ENCODE results near the gene ANKFY1. TPM values are rescaled to one million over a fixed set of nuclear protein-coding genes. Genes with fewer than 3 reads are reported as not detected.
A peak's percentile ranks its signal among the peaks of the same experiment; 100 is the strongest.

Gene ANKFY1
- total RNA-seq, 1 donor from 2014 or later = 72.6 TPM

GRCh38 chr17:4276514-4276913 lies 12.7 kb upstream of the ANKFY1 start:
- no peak overlapping the region for H3K4me3 Mint-ChIP-seq
- TF ChIP-seq CTCF (conservative IDR thresholded peaks at IDR 0.05) = no peak
- no peaks in the 10 kb centered on the region for H3K27me3 Mint-ChIP-seq
- peak overlapping the region; percentile 60 for H3K27ac Mint-ChIP-seq
- H3K4me1 Mint-ChIP-seq (ENCODE audit: unreplicated experiment) = no peaks in the 10 kb centered on the region
- H3K9me3 Mint-ChIP-seq = no peaks in the 10 kb centered on the region
- peaks cover 21% of the 10 kb centered on the region for H3K36me3 Mint-ChIP-seq
- DNase-seq (ENCODE audit: extremely low spot score, unreplicated experiment) = no peak

GRCh38 chr17:4272972-4273368 lies 9.2 kb upstream of the ANKFY1 start:
- no peak for TF ChIP-seq CTCF (conservative IDR thresholded peaks at IDR 0.05)
- no peak overlapping the region for H3K4me3 Mint-ChIP-seq
- no peaks in the 10 kb centered on the region for H3K9me3 Mint-ChIP-seq
- H3K27ac Mint-ChIP-seq = peak overlapping the region; percentile 9
- H3K27me3 Mint-ChIP-seq = no peaks in the 10 kb centered on the region
- no peak for DNase-seq (ENCODE audit: extremely low spot score, unreplicated experiment)
- H3K4me1 Mint-ChIP-seq (ENCODE audit: unreplicated experiment) = no peaks in the 10 kb centered on the region
- peaks cover 32% of the 10 kb centered on the region for H3K36me3 Mint-ChIP-seq

GRCh38 chr17:4272213-4272971 lies 8.6 kb upstream of the ANKFY1 start:
- Mint-ChIP-seq H3K9me3 (no peaks in the 10 kb centered on the region), H3K4me1 (ENCODE audit: unreplicated experiment) (no peaks in the 10 kb centered on the region), H3K27ac (peak overlapping the region; percentile 9), H3K36me3 (peaks cover 32% of the 10 kb centered on the region), H3K27me3 (no peaks in the 10 kb centered on the region), H3K4me3 (no peak overlapping the region)
- no peak for DNase-seq (ENCODE audit: extremely low spot score, unreplicated experiment)
- no peak for TF ChIP-seq CTCF (conservative IDR thresholded peaks at IDR 0.05)

- Mint-ChIP-seq H3K27ac (no peak overlapping the region), H3K27me3 (no peaks in the 10 kb centered on the region), H3K36me3 (peaks cover 27% of the 10 kb centered on the region), H3K9me3 (no peaks in the 10 kb centered on the region), H3K4me1 (ENCODE audit: unreplicated experiment) (no peaks in the 10 kb centered on the region), H3K4me3 (no peak overlapping the region)
- no peak for DNase-seq (ENCODE audit: extremely low spot score, unreplicated experiment)
- TF ChIP-seq CTCF (conservative IDR thresholded peaks at IDR 0.05) = no peak
These were observed 7.0 kb upstream of the ANKFY1 start for GRCh38 chr17:4270736-4271135.

- no peak for TF ChIP-seq CTCF (conservative IDR thresholded peaks at IDR 0.05)
- no peak for DNase-seq (ENCODE audit: extremely low spot score, unreplicated experiment)
- Mint-ChIP-seq H3K4me3 (no peak overlapping the region), H3K9me3 (no peaks in the 10 kb centered on the region), H3K27me3 (no peaks in the 10 kb centered on the region), H3K27ac (no peak overlapping the region), H3K36me3 (peaks cover 25% of the 10 kb centered on the region), H3K4me1 (ENCODE audit: unreplicated experiment) (no peaks in the 10 kb centered on the region)
These were observed 6.1 kb upstream of the ANKFY1 start for GRCh38 chr17:4269915-4270314.
